Kidney tubule cell (primary cell): ENCODE data around the gene TRIM16.
"Not testable (repeated sequence)": the region's sequence is repeated elsewhere in the genome, so short reads cannot be mapped to it uniquely, and the experiment has no call there.

Source experiments
- DNase-seq: peaks from one replicate; pipeline ENCODE4 v3.0.0-alpha.2; 2018; ENCODE audit warnings: low spot score

Gene TRIM16

GRCh38 chr17:15658296-15658695, 25.8 kb downstream of the TRIM16 start:
- peak; percentile 67 for DNase-seq

GRCh38 chr17:15657868-15658267, 26.2 kb downstream of the TRIM16 start:
- DNase-seq = peak; percentile 86

GRCh38 chr17:15654886-15655561, 29.1 kb downstream of the TRIM16 start:
- peak; percentile 94 for DNase-seq

GRCh38 chr17:15654401-15654800, 29.7 kb downstream of the TRIM16 start:
- not testable (repeated sequence) for DNase-seq

- DNase-seq = no peak
Measured at GRCh38 chr17:15652960-15653359, 31.2 kb downstream of the TRIM16 start.

DNA sequence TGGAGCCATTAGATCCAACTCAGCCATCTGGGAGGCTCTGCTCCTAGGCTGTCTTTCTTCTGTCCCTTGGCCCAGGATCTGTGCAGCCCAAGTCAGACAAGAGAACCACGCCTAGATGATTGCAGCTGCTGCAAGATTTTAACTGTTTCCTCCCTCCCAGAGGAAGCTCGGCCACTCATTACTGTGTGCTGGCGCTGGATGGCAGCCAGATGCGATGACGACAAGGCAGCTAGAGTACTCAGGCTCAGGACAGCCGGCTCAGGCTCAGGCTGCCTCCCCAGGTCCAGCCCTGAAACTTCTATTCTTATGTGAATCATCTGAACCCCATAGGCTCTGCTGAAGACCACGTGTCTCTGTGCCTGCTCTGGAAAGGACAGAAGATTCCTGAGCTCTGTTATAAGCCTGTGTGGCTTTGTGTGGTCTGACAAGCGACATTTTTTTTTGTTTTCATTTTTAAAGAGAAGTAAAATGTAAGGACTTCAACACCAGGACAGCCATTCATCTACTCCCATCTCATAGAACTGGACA, 32.5 kb downstream of the TRIM16 start:
- DNase-seq = peak; percentile 100

GRCh38 chr17:15650741-15651582, 33.1 kb downstream of the TRIM16 start:
- peak; percentile 42 for DNase-seq

- peak; percentile 62 for DNase-seq
Measured at GRCh38 chr17:15649861-15650421, 34.2 kb downstream of the TRIM16 start.

DNA sequence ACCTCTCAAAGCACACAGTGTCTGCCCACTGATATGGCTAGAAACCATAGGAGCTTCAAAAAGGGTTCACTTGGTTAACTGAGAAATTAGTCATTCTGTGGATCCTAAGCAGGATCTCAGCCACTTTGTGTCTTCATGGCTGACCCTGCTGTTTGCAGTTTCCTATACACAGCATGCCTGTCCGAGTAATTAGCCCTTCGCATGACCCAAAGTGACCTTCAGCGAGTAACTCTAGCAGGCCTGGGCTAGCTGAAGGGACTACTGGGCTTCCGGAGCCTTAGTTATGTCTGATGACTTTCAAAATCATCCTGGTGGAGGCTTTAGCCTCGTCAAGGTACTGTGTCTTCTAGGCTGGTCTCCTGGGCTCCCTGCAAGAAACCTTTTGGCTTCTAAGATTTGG, 35.7 kb downstream of the TRIM16 start:
- no peak for DNase-seq

DNA sequence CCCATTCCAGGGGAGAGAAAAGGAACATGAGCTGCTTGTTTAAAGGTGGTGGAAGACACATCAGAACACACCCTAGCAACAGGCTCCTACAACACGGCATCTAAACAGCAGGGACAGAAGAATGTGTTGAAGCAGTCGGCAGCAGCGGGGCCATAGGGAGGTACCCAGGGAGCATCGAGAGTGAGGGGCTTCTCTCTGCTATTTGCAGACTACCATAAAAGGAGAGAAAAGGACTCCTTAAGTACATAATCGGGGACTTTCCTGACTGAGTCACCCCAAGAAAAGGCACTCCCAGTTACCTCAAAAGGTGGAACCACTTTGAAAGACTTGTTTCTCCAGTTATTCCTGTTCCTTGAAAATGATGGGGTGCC, 38.2 kb downstream of the TRIM16 start:
- peak; percentile 77 for DNase-seq

GRCh38 chr17:15645099-15645941, 38.8 kb downstream of the TRIM16 start:
- DNase-seq = peak; percentile 86

DNA sequence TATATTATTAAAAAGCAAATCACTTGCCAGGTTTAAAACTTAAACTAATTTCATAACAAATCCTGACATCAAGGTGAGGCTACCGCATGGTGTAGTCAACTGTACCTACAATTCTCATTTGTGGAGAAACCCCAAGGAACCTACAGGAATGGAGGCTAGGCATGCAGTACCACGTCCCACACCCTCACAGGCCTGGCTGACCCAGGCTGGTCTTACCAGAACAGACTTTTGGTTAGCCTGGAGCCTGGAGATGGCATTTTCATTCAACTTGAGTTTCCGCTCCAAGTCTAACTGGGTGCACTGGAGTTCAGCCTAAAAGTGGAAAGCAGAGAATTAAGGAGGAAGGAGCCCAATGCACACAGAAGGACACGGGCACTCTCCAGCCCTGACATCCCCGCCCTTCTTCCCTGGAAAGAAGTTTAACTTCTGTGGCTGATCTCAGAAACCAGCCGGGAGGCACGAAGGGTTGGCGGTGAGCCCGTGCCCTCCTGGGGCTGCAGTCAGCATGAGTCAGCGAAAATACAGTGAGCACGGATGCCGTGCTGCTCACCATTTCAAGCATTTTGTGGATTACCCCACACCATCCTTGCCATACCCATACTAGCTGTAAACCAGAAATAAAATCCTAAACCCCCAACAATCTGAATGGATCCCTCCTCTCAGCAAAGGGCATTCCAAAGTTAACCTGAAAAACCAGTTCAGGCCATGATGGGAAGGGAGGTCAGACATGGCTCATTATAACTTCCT, 41.4 kb downstream of the TRIM16 start:
- not testable (repeated sequence) for DNase-seq

DNA sequence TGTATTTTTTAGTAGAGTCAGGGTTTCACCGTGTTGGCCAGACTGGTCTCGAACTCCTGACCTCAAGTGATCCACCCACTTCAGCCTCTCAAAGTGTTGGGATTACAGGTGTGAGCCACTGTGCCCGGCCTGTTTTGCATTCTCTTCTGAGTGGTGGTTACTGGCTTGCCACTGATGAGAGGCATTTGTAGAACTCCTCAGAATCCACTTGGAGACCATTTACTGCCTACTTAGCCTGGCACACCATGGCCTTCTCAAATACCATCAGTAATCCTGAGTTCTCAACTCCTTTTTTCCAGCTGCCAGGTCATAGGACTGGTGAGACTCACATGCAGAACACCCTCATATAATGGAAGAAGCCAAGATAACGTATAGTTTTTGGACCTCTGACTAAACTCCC, 42.1 kb downstream of the TRIM16 start:
- not testable (repeated sequence) for DNase-seq

DNA sequence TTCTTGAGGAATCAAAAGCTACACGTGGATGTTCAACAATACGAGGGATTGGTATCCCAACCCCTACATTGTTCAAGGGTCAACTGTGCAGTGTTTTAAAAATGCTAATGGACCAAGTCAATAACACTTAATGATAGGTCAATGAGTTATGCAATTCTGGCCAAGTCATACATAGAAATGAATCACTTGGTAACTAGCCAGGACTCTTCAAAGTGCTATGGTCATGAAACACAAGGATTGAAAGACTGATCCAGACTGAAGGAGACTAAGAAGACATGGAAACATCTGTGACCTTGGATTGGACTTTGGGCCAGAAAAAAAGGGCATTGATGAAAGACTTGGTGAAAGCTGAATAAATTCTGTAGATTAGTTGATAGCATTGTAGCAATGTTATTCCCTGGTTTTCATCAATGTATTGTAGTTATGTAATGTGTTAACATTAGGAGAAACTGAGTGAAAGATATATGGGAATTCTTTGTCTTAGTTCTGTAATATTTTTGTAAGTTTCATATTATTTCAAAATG, 53.1 kb downstream of the TRIM16 start:
- not testable (repeated sequence) for DNase-seq

DNA sequence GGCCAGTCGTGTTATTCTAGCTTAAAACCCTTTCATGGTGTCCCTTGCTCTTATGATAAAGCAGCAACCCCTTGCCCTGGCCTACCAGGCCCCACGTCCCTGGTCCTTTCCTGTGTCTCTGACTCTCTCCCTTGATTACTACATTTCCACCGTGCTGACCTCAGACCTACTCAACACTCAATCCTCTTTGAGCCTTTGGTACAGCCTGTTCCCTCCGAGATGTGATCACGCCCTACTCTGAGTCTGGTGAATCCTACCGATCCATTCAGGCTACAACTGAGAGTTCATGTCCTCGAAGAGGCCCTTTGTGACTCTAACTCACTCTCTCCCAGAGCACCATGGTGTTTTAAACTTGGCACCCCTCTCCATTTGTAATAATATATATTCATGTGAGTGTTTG, 54.1 kb downstream of the TRIM16 start:
- not testable (repeated sequence) for DNase-seq

DNA sequence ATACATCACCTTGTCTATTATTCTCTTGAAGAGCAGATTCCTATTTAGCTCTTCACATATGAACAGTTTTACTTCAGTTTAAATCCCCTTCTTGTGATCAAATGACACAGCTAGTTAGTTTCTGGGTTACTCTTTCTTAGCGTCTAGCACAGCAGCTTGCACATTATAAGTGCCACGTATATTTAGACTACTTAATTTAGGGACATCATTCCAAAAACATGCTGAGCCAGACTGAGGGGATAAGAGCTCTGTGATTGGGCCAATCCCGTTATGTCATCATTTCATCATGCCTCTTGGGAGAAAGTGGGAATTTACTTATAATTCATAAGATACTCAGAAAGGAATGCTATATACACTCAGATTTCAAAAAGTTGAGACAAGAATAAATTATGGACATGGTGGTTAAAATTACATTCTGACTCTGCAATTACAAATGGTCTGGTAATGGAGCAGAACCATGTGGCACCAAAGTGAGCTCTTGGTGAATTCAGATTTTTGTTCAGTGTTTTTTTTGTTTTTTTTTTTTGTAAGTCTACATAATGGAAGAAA, 60.4 kb downstream of the TRIM16 start:
- not testable (repeated sequence) for DNase-seq

DNA sequence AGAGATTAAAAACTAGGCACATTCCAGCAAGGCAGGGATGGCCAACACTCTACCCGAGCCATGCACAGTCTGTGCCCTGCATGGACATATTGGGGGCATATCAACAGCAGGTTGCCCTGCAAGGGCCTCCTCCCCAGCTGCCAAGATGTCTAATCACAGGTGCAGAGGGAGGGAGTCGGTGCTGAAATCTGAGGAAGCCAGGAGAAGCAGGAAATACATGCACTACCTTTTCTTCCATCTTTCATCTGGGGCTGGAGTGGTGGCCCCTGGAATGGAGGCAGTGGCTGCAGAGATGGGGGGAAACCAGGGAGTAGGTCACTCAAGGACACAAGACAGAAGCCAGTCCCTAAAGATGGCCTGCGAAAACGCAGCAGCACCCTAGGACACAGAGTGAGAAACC, 60.9 kb downstream of the TRIM16 start:
- DNase-seq = not testable (repeated sequence)

DNA sequence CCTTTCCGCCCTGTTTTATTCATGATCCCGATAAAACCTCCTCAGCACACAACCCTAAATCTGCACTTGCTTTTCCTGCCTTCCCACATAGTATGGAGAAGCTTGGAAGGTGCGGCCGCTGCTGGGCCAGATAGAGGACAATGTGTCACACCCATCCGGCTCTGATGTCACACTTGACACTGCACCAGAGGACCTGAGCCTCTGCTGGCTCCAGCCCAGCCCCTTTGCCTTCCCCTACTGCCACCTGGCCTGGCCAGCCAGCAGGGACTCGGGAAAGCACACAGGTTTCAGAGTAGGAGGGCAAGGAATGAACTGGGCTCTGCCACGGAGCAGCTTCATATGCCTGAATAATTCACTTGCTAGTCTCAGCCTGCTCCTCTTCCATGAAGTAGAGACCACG, 62.0 kb downstream of the TRIM16 start:
- not testable (repeated sequence) for DNase-seq

GRCh38 chr17:15619331-15620058, 64.6 kb downstream of the TRIM16 start, which contains the start of gene FBXW10B:
Gene FBXW10B (minus strand): TSS chr17:15619704. CDS start chr17:15619512, 192 bp downstream.
- not testable (repeated sequence) for DNase-seq

- DNase-seq = not testable (repeated sequence)
Measured at GRCh38 chr17:15616828-15617227, 67.3 kb downstream of the TRIM16 start.
